Peyer's patch (tissue), 4 donors: Measurements from ENCODE around the gene TDRD7.

ENCODE experiments used
- POLR2A ChIP-seq, 2 donors: fragments of 450-650 bp; IDR thresholded peaks; one replicate each; pipeline ENCODE4 v1.5.1; 2017; ENCODE audit warnings: antibody characterized with exemption in 2 of 2, mild to moderate bottlenecking in 2 of 2, moderate library complexity in 2 of 2
- TF ChIP-seq, protein P1 (sequence below), 6 experiments: fragments of 450-650 bp in 4 of 6; fragments of 200-600 bp in 2 of 6; sonication (generic) in 1 of 6; IDR thresholded peaks; one replicate each; pipeline ENCODE4 v1.5.1; 2017 to 2019; ENCODE audit warnings: antibody characterized with exemption in 6 of 6, mild to moderate bottlenecking in 3 of 6, moderate library complexity in 1 of 6

DNA sequence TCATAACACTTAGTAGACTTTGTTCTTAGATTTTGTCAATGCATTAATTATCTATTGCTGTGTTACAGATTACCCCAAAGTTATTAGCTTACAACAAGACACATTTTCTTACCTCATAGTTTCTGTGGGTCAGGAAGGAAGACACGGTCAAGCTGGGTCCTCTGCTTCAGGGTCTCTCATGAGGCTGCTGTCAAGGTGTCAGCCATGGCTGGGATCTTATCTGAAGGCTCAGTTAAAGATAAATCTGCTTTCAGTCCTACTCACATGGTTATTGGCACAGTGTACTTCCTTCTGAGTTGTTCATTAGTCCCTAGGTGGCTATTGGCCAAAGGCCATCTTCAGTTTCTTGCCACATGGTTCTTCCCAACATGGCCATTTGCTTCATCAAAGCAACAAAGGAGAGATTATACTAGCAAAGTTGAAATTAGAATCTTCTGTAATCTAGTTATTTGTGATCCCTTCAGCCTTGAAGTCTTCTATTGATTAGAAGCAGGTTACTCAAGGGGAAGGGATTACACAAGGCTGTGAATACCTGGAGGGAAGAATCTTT is 25.2 kb downstream of the TDRD7 start:
- peak in 1 of 2 donors; percentile 22 for TF ChIP-seq POLR2A (IDR thresholded peaks at IDR 0.05)
- TF ChIP-seq, protein P1, sequence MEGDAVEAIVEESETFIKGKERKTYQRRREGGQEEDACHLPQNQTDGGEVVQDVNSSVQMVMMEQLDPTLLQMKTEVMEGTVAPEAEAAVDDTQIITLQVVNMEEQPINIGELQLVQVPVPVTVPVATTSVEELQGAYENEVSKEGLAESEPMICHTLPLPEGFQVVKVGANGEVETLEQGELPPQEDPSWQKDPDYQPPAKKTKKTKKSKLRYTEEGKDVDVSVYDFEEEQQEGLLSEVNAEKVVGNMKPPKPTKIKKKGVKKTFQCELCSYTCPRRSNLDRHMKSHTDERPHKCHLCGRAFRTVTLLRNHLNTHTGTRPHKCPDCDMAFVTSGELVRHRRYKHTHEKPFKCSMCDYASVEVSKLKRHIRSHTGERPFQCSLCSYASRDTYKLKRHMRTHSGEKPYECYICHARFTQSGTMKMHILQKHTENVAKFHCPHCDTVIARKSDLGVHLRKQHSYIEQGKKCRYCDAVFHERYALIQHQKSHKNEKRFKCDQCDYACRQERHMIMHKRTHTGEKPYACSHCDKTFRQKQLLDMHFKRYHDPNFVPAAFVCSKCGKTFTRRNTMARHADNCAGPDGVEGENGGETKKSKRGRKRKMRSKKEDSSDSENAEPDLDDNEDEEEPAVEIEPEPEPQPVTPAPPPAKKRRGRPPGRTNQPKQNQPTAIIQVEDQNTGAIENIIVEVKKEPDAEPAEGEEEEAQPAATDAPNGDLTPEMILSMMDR (IDR thresholded peaks at IDR 0.05): no peak
